Activated CD4-positive, alpha-beta T cell treated with anti-CD3 and anti-CD28 coated beads, Interleukin-2, Interleukin-6, amounts not matched to agents 100 ng/mL and 50 ng/mL, durations not matched to agents 16 hours and 8 hours (primary cell): ENCODE measurements around the gene PDE4D.

Experiments
- DNase-seq: peaks from one replicate; pipeline ENCODE4 v3.0.0-alpha.2; 2020

The PDE4D gene

GRCh38 chr5:59268756-59269415 is 624.6 kb downstream of the PDE4D start:
- DNase-seq: no peak

- no peak for DNase-seq
These were observed 626.5 kb downstream of the PDE4D start for GRCh38 chr5:59267033-59267432.

- DNase-seq: no peak
These were observed 627.1 kb downstream of the PDE4D start for GRCh38 chr5:59266410-59266809.

GRCh38 chr5:59264639-59265245 is 628.8 kb downstream of the PDE4D start:
- DNase-seq: no peak

- no peak for DNase-seq
These were observed 629.5 kb downstream of the PDE4D start for GRCh38 chr5:59264013-59264412.

- no peak for DNase-seq
These were observed 631.6 kb downstream of the PDE4D start for GRCh38 chr5:59261969-59262368.

- no peak for DNase-seq
These were observed 632.6 kb downstream of the PDE4D start for GRCh38 chr5:59260973-59261372.

GRCh38 chr5:59260200-59260599 is 633.3 kb downstream of the PDE4D start:
- DNase-seq: no peak

GRCh38 chr5:59259237-59259636 is 634.3 kb downstream of the PDE4D start:
- no peak for DNase-seq

- no peak for DNase-seq
These were observed 635.8 kb downstream of the PDE4D start for GRCh38 chr5:59257488-59258400.

GRCh38 chr5:59256331-59256730 is 637.2 kb downstream of the PDE4D start:
- DNase-seq: no peak

GRCh38 chr5:59254055-59254687 is 639.4 kb downstream of the PDE4D start:
- DNase-seq: no peak

GRCh38 chr5:59253625-59254024 is 639.9 kb downstream of the PDE4D start:
- DNase-seq: no peak

GRCh38 chr5:59251627-59252026 is 641.9 kb downstream of the PDE4D start:
- no peak for DNase-seq

GRCh38 chr5:59249726-59250125 is 643.8 kb downstream of the PDE4D start:
- DNase-seq: no peak

- DNase-seq: no peak
These were observed 644.4 kb downstream of the PDE4D start for GRCh38 chr5:59249160-59249559.

GRCh38 chr5:59246882-59247281 is 646.6 kb downstream of the PDE4D start:
- no peak for DNase-seq

GRCh38 chr5:59246145-59246869 is 647.2 kb downstream of the PDE4D start:
- no peak for DNase-seq

- DNase-seq: no peak
These were observed 648.3 kb downstream of the PDE4D start for GRCh38 chr5:59245198-59245597.

GRCh38 chr5:59241552-59241951 is 652.0 kb downstream of the PDE4D start:
- DNase-seq: no peak

- DNase-seq: no peak
These were observed 652.4 kb downstream of the PDE4D start for GRCh38 chr5:59241119-59241518.

- DNase-seq: peak; percentile 68
These were observed 655.2 kb downstream of the PDE4D start for GRCh38 chr5:59238126-59238902.
